ENCODE measurements around the gene FOXL3.

FOXL3 gene

GRCh38 chr7:338295-339061 is 48.5 kb downstream of the FOXL3 start:
- DNase-seq (ENCODE audit: low spot score): no peak

- no peak for DNase-seq (ENCODE audit: low spot score)
Observed at GRCh38 chr7:339062-339342, 49.0 kb downstream of the FOXL3 start.

GRCh38 chr7:339696-340095 is 49.7 kb downstream of the FOXL3 start:
- DNase-seq (ENCODE audit: low spot score): no peak

- no peak for DNase-seq (ENCODE audit: low spot score)
Observed at GRCh38 chr7:340200-340937, 50.4 kb downstream of the FOXL3 start.
